NB4 (cell line): ENCODE data around the gene STK32B.

Experiments
- DNase-seq: peaks from one replicate; pipeline ENCODE4 v3.0.0; 2010; ENCODE audit warnings: low read depth
- H3K4me3 ChIP-seq: one replicate; pipeline ENCODE4 v1.5.1; 2011; ENCODE audit warnings: mild to moderate bottlenecking, low read depth, low read length, moderate library complexity
- CTCF ChIP-seq: IDR thresholded peaks from one replicate; pipeline ENCODE4 v1.5.1; 2012; ENCODE audit warnings: low read depth, low read length
- MAX ChIP-seq: IDR thresholded peaks from 2 replicates; pipeline ENCODE4 v1.6.1; 2011; ENCODE audit warnings: low read depth, low read length
- MYC ChIP-seq: IDR thresholded peaks from 2 replicates; pipeline ENCODE4 v1.6.1; 2011; ENCODE audit warnings: low read depth, low read length
- POLR2A ChIP-seq: IDR thresholded peaks from 2 replicates; pipeline ENCODE4 v1.6.1; 2011; ENCODE audit warnings: mild to moderate bottlenecking; ENCODE audit not compliant: insufficient read length; ENCODE audit errors: extremely low read depth

STK32B gene

GRCh38 chr4:5010984-5011383 is 40.3 kb upstream of the STK32B start:
- TF ChIP-seq MAX (no peak), MYC (no peak), CTCF (no peak), POLR2A (no peak)
- DNase-seq = no peak
- H3K4me3 ChIP-seq = no peak overlapping the region

- DNase-seq = peak; percentile 59
- H3K4me3 ChIP-seq = no peak overlapping the region
- TF ChIP-seq MYC (no peak), POLR2A (no peak), MAX (no peak), CTCF (no peak)
These were observed 38.9 kb upstream of the STK32B start for GRCh38 chr4:5012244-5012898.

GRCh38 chr4:5012958-5013357 is 38.3 kb upstream of the STK32B start:
- TF ChIP-seq CTCF (no peak), MAX (no peak), MYC (no peak), POLR2A (no peak)
- no peak overlapping the region for H3K4me3 ChIP-seq
- peak; percentile 56 for DNase-seq

- TF ChIP-seq MAX (no peak), CTCF (no peak), POLR2A (no peak), MYC (no peak)
- no peak overlapping the region for H3K4me3 ChIP-seq
- peak; percentile 36 for DNase-seq
These were observed 37.1 kb upstream of the STK32B start for GRCh38 chr4:5014007-5014682.

GRCh38 chr4:5018096-5018495 is 33.2 kb upstream of the STK32B start:
- TF ChIP-seq MYC = no peak
- no peak for TF ChIP-seq MAX
- no peak for TF ChIP-seq POLR2A
- peak; percentile 18 for TF ChIP-seq CTCF
- H3K4me3 ChIP-seq = peak overlapping the region; percentile 68
- peak; percentile 64 for DNase-seq
